GM12864 (cell line): Measurements from ENCODE around the gene C18orf32.

Experiments
- DNase-seq: peaks from one replicate; pipeline ENCODE4 v3.0.0-alpha.2; 2011; ENCODE audit warnings: low read depth
- H3K4me3 ChIP-seq: 2 replicates; pipeline ENCODE4 v1.5.1; 2011; ENCODE audit warnings: mild to moderate bottlenecking, low read depth, low read length, control low read depth
- CTCF ChIP-seq: IDR thresholded peaks from 2 replicates; pipeline ENCODE4 v1.5.1; 2011; ENCODE audit warnings: low read depth, mild to moderate bottlenecking, moderate library complexity, low read length, control low read depth, inconsistent platforms; ENCODE audit errors: missing control alignments

Gene C18orf32

GRCh38 chr18:49435170-49435569 lies 51.9 kb downstream of the C18orf32 start:
- DNase-seq, result no peak
- TF ChIP-seq CTCF, result no peak

GRCh38 chr18:49432602-49433001 lies 54.4 kb downstream of the C18orf32 start:
- no peak for DNase-seq
- TF ChIP-seq CTCF, result no peak
- H3K4me3 ChIP-seq, result no peak overlapping the region

More at GRCh38 chr18:49435170-49435569, 51.9 kb downstream of the C18orf32 start:
- H3K4me3 ChIP-seq, result no peak overlapping the region

- TF ChIP-seq CTCF, result no peak
- DNase-seq, result no peak
- no peak overlapping the region for H3K4me3 ChIP-seq
These were observed 55.7 kb downstream of the C18orf32 start for GRCh38 chr18:49431165-49431962.
